Activated CD4-positive, alpha-beta T cell treated with anti-CD3 and anti-CD28 coated beads, Interleukin-2, Interleukin-6, amounts not matched to agents 100 ng/mL and 50 ng/mL, durations not matched to agents 16 hours and 8 hours (primary cell): Measurements from ENCODE around the gene HOOK1.
A peak's percentile ranks its signal among the peaks of the same experiment; 100 is the strongest.

Experiments used
- DNase-seq: peaks from one replicate; pipeline ENCODE4 v3.0.0-alpha.2; 2020

HOOK1 gene

DNA sequence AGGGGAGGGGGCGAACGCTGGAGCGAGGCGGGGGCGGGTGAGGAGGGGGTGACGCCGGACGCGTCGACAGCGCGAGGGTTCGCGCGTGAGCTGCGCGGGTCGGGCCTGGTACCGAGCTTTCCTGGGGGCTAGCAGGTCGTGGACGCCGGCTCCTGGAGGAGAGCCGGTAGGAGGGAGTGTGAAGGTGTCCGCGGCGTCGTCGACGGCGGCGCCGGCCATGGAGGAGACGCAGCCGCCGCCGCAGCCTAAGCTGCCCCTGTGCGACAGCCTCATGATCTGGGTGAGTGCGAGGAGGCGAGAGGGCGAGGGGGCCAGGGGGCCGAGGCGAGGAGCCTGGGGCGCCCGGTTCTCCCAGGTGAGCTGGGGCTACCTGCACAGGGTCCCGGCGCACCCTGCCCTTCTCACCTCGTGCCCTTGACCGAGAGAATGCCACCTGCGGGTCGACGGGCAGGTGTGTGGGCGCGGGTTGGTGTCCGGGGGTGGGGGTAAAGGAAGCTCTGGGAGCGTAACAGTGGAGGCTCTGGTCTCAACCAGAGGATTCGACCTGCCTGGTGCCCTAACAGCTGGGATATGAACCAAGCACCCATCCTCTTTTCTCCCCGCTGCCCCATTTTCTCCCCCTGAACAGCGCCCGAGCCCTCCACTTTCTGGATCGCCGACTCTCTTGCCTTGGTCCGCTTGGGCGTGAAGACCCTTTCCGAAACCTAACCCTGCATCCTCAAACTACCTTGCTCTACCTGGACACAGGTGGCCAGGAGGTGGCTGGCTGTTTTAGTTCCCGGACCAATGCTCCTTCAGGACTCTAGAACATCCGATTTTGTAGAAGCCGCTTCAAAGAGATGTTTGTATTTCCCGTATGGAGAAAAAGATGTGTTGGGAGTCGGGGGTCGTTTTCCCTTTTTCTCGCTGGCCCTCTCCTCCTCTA is at the start of gene HOOK1:
Gene HOOK1, plus strand, starts transcription at position 49 of the 925 bp plus-strand sequence. Its CDS starts 169 bp downstream, at position 218.
- DNase-seq = peak; percentile 0

DNA sequence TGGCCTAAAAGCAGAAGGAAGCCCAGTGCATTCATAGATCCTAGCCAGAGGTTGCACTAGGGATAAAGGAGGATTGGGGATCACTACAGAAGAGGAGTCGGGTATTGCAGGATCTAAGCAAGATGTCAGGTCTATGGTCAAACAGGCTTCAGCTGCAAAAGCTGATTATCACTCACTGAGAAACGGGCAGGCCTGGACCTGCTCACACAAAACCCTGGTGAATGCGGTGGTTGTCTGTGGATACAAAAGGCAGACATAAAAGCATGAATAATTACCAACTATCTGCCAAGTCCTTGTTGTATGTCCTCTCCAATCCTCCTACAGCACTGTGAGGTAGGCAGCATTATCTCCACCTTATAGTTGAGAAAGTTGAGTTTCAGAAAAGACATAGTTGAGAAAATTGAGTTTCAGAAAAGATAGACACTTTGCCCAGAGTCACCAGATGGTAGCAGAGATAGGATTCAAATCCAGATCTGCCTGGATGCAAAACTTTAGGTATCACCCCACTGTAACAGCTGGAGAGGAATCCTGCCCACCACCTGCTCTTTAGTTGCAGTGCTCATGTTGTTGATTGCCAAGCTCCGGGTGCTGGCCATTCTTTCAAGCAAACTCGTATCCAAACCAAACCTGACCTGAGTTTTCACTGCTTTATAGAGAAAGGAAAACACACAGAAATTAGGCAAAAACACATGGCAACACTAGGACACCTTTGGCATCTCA is 49.6 kb upstream of the HOOK1 start:
- no peak for DNase-seq

DNA sequence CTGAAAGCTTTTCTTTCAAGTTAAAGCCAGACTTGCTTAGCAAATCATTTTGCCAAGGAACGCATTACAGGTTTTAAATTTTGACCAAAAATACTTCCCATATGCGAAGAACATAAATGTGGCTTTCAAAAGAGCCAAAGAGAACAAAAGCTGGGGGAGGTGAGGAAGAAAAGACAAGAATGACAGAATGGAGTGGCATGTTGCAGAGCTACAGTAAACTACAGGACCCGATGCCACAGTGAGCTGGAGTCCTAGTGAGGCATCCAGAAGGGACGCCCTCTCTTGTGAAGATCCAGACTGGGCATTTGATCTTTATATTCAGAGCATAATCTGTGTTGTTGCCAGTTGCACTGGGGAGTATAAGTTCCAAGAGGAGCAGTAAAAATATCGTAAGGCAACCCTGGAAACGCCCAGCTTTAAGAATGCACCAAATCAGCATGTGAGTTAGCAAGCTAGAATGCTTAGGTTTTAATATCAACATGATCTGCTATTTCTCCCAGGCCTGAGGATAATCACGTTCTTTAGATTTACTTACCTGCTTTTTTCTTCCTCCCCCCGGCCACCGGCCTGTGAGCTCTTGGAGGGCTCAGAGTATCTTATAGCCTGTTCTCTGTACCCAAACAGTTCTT is 48.4 kb upstream of the HOOK1 start:
- no peak for DNase-seq

DNA sequence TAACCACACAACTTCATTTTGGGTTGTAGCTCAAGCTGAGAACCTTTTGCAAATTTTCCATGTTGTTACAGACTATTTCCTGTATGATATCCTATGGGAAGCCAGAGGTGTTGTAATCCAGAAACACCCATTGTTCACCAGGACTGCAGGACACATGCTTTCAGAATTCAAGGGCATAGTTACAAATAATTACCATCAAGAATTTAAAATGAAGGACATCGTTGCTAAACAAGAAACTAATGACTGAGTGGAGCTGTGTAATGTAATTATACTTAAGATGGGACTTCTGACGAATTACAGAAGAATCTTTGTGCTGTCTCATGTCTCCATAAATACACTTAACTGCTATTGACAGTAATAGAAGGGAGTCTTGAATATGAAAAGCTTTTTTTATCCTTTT is 47.6 kb upstream of the HOOK1 start:
- no peak for DNase-seq

DNA sequence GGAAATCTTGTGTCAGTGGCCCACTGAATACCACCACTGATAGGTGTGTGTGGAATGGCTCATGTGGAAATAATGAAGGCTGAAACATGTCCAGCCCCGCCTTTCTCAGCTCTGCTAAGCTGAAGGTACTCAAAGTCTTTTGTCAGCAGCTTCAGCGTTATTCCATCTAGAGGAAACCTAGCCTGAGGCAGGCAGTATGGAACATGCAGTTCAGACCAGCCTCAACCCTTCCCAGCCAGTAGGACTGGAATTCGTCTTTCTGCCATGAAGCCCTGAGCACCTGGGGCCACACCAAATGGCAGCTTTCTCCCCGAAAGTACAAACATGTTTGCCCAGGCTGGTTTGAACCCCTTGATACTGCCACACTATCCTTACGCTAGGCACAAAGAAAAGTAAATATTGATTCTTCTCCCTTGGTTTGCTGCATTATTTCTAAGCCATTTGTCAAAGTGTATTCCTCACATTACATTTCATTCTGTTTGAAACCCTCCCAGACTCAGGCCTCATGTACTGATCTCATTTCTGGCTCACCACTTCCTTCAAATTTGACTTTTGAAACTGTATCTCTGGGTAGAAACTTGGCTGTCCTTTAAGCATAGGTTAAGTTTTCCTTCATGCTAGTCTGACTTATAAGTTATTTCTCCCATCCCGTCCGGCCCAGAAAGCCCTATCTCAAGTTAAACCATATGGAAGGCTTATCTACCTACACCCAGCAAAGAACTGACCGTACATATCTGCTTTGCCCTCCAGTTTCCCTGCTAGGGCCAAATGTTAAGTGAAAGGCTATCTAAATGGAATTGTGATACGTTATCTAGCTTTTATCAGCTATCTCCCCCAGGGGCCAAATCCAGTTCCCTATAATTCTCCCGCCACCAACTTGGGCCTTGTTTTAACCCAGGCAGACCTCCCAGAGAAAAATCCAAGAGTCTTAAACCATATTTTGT is 45.7 kb upstream of the HOOK1 start:
- no peak for DNase-seq

DNA sequence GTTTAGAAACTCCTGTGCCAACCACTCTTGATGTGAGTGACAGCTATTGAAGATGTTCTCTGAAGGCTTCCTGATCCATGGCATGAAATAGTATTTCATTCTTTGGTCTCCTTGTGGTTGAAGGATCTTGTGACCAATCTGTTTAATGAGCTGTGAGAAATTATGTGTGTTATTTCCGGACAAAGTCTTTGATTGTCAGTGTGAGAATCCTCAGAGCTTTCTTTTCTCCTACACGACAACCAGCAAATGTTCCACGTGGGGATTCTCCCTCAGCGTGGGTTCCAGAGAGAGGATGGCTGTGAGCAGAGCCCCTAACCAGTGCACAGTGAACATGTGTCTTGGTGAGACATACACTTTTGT is 45.0 kb upstream of the HOOK1 start:
- no peak for DNase-seq

DNA sequence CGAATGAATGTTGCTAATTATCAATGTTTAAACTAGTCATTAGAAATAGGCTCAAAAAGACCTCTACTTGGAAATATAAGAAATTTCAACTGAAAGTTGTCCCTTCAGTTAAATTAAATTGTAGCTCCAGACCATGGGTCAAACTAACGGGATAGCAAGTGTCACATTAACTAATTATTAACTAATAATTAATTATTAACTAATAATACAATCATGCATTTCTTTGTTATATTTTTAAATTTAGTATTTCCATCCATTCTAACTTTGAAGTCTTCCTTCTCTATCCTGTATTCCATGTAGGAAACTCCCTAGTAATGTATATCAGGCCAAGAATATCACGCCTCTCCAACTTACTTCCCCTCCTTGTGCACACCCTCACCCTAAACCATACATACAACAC is 43.4 kb upstream of the HOOK1 start:
- no peak for DNase-seq

DNA sequence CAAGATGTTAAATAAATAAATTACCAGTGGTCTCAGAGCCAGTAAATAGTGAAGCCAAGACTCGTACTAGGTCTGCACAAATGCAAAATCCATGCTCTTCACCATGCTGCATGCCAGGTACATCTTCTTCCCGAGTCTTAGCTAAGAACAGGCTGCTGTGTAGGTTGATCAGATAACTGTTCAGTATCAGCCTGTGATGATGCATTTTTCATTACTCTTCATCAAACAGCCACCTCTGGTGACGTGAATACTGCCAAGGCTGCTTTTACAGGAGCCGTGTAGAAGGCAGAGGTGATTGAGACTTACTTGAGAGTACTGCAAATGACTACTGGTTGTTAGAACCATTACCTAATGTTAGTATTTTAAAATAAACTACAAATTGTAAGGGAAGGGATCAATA is 39.3 kb upstream of the HOOK1 start:
- DNase-seq = no peak

DNA sequence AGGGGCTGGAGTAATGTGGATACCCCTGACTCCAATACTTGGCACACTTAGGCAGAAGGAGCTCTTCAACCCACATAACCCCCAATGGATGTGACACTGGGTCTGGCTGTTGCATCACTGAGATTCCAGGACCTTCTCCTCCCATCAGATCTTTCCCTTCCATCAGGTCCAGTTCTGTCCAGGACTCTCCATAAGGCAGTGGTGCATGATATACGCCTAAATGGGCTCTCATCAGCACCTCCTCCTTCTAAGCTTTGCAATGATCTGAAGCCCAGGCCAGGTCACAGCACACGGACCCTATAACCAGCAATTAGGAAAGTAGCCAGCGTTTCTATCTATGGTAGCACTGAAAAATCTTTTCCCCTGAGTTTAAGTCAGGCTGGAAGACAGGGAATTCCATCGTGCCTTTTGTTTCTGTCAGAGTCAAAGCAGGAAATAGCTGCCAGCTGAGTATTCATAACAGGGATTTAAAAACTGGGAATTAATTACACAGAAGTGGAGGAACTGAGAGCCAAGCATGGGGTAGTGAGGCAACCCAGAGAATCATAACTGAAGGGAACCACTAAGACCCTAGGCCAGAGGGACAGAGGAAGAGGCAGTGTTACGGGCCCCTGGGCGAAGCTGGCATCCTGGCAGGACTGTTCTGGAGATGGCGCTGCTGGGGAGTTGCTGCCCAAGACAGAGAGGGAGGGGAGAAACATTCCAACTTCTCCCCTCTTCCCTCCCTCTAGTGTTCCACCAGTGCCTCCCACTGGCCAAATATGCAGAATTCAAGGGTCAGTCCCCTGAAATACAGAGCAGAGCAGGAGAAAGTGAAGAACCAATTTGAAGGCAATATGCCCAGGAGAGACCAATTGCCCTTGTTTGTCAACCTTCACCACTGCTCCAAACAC is 37.5 kb upstream of the HOOK1 start:
- no peak for DNase-seq

DNA sequence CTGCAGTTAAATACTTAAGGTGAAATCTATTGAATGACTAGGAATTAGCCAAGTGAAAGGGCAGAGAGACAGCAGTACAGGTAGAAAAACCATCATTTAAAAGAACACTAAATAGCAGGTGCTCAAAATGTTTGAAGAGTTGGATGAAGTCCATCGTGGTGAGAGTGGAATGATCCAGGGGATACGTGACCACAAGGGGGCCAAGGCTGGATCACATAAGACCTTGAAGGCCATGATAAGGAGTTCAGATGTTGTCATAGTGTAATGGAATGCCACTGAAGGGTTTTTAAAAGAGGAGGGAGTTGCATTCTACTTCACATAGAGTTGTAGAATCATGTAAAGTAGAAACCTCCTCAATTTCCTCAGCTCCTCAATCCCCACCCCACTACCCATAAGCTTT is 34.8 kb upstream of the HOOK1 start:
- DNase-seq = no peak

DNA sequence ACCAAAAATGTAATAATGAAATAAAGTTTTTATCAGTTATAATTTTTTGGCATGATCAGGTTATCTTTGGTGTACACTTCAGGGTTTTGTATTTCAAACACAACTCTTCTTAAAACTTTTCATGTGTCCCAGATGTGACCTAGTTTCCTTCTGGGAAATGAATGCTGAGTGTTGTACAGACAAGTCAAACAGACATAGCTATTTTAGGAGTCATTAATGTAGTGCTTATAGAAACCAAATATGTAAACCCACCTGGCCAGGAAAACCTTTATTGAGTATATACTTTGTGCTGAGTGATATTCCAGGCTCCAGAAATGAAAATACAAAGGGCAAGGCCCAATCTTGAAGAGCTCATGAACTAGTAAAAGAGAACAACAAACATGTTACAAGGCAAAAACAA is 25.9 kb upstream of the HOOK1 start:
- DNase-seq = no peak

DNA sequence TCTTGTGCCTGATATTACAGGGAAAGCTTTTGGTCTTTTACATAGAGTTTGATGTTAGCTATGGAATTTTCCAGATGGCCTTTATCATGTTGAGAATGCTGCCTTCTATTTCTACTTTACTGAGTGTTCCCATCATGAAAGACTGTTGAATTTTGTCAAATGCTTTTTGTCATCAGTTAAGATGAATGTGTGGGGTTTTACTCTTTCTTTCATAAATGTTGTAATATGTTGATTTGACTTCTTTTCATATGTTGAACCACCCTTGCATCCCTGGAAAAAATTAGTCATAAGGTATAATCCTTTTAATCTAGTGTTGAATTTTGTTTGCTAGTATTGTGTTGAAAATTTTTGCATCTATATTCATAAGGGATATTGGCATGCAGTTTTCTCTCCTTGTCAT is 16.1 kb upstream of the HOOK1 start:
- no peak for DNase-seq

DNA sequence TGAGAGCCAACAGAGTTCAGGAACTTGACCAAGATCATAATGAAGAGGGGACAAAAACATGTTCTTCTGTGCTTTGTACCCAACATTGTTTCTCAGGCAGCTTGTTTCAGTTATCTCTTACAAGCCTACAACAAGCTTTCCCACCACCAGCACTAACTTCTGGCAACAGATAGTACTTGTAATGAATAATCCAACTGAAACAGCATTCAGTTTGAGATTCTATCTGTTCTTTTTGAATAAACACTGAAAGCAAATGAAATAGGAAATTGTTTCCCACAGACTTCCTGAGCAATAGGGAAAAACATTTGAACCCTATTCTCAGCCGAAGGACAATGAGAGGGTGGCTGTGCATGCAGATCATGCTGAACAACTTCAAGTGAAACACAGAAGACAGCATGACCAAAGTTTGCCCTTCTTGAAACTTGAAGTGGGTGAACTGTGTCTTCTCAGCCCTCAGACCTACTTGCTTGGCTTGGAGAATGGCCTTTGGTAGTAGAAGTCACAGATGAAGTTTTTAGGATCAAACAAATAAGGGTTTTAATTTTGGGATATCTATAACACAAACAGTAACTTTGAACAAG is 11.2 kb upstream of the HOOK1 start:
- DNase-seq = no peak

DNA sequence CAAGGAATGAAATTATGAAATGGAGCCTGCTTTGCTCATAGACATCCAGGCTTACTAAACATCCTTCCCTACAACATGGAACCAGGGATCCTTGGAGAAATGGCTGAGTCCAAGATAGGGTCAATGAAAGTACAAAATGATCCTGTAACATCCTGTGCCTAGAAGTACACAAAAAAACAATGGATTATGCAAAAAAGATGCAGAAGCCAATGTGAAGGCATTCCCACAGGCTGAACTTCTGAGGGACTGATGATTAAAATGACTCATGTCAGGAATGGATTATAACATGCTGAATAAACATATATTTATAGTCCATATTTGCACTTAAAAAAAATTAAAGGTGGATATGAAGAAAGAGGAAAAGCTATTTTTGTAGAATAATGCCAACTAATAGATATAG is 10.4 kb upstream of the HOOK1 start:
- no peak for DNase-seq

DNA sequence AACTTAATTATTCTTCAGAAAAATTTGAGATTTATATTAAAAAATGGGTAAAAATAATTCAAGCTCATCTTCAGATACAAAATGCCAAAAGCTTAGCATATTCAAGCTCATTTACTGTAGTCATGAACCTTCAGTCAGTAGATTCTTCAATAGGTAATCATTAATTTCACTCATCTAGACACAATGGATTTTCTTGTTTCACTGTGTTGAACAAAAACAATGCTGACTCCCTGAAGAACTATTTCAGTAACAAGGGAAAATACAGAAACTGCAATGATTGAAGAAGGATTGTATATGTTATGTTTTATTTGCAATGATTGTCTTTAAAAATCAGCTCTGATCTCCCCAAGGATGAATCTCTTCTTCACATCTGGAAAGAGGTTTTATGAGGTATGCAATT is 9.2 kb upstream of the HOOK1 start:
- no peak for DNase-seq

DNA sequence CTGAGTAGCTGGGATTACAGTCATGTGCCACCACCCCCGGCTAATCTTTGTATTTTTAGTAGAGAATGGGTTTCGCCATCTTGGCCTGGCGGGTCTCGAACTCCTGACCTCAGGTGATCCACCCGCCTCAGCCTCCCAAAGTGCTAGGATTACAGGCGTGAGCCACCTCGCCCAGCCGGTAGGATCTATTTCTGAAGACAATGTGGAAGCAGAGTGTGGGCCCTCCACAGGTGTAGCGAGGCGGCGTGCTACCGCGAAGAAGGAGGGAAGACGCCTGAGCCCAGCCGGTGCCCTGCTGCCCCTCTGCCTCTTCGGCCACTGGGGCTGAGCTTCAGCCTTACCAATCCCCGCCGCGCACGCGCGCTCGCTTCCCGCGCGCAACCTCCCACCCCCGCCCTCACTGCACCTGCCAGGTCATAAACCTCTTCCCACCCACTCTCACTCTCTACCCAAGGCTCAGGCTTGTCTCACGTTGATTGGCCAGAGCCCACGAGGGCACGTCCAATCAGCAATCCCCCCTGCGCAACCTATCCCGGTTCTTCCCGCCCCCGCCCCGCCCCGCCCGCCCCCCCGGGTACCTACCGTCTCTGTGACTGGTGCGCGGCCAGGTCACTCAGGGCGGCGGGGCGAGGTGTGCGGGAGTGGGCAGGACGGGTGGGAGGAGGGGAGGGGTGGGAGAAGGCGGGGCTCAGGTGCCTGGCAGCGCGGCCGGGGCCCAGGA is 409 bp upstream of the HOOK1 start:
- DNase-seq = peak; percentile 77

DNA sequence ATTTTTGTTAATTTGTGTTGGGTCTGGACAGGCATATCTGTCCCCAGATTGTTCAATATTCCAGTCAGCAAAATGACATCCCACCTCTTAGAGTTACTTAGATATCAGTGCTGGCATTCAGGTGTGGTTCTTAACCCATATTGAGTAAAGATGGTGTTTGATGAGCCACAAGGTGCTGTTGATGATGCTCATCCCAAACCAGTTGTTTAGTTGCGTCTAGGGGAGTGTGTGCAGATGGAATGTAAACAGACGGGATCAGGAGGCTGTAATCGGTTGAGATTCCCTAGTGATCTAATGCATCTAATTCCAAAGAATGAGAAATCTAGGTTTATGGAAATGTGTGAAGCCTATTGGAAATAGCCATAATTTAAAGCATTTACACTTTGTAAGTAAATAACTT is 1.1 kb downstream of the HOOK1 start:
- DNase-seq = no peak

DNA sequence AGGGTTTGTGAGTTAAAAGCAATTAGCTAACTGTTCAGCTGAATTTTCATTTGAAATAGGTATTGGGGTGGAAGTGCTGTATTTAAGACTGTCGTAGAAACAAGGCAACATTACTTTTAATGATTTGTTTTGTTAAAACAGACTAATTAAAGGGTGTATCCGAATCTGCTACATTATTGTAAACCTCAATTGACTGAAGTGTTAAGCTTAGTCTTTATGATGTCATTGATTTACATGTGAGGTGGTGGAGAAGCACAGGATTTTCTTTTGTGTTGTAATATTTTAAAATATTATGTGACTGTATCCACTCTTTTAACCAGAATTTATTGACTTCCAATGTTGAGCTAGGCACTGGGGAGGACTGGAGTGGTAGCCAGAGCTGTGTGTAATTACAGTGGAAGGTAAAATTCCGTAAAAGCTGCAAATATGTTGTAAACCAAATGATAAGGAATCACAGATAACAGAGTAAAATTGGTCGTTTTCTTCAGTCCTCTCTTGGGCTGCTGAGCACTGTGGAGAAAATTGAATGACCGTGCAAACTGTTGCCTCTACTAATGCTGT is 1.6 kb downstream of the HOOK1 start:
- no peak for DNase-seq

DNA sequence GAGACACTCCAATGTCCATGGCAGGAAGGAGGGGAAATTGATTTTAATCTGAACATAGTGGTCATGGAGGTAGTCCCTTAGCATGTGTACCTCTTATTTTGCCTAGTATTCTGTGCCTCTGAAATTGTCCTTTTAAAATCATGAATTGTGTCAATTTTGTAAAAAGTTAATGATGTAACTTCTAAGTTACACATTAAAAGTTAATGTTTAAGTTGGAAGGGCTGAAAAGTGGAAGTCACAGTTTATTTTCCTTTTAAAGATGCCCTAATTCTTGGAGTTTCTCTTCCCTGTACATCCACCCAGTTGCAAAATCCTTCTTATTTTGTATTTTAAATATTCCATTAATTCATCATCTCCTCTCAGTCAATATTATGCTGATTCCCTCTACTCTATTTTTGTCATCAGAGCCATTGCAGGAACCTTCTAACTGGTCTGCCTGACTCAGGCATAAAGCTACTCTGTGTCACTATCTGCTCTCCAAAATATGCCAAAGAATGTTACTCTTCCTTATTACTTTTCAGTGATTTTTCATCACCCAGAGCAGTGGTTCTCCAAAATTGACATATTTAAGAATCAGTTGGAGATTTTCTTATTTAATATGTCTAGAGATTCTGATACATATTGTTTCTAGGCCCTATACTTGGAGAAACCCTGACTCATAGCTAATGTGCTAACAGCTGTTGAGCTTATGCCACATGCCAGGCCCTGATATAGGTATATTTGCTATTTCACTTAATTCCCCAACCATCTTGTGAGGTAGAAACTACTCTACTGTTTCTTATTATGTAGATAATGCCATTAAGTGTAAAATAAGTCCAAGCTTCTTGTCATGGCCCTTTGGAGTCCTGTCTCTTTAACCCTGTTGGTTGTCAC is 5.1 kb downstream of the HOOK1 start:
- DNase-seq = no peak
